PFSK-1 (cell line): ENCODE results near the gene PIK3R5. TPM values are rescaled to one million over a fixed set of nuclear protein-coding genes. Genes with fewer than 3 reads are reported as not detected.

ENCODE experiments used
- FOXP2 ChIP-seq: optimal IDR thresholded peaks from 2 replicates; pipeline ENCODE3; 2011; ENCODE audit warnings: borderline replicate concordance, control low read depth, inconsistent platforms; ENCODE audit not compliant: insufficient read depth; ENCODE audit errors: extremely low read length, extremely low read depth
- POLR2AphosphoS5 ChIP-seq: IDR thresholded peaks from 2 replicates; pipeline ENCODE4 v1.6.1; 2012; ENCODE audit warnings: low read depth, mild to moderate bottlenecking, control low read depth, low read length, moderate library complexity
- SIN3A ChIP-seq: IDR thresholded peaks from 2 replicates; pipeline ENCODE4 v1.6.1; 2012; ENCODE audit warnings: mild to moderate bottlenecking, low read length, moderate library complexity, borderline replicate concordance; ENCODE audit not compliant: insufficient read depth
- TAF1 ChIP-seq: IDR thresholded peaks from 2 replicates; pipeline ENCODE4 v1.6.1; 2012; ENCODE audit warnings: low read length, control low read depth, borderline replicate concordance; ENCODE audit not compliant: insufficient read depth
- polyA plus RNA-seq: library from polyadenylated mRNA; unstranded; fragments of >200 nt; gene quantifications from one replicate; pipeline ENCODE4 v1.2.1, GENCODE V29; 2012; ENCODE audit warnings: low read depth, missing spikeins; ENCODE audit not compliant: insufficient read length
- TF ChIP-seq, protein P1 (sequence below), 2 experiments: IDR thresholded peaks; 2 replicates each; pipeline versions ENCODE4 v1.6.1 to v1.8.0; 2011 to 2012; ENCODE audit warnings: low read depth in 2 of 2, low read length in 2 of 2, control low read depth in 1 of 2, inconsistent platforms in 1 of 2, mild to moderate bottlenecking in 1 of 2, moderate library complexity in 1 of 2; ENCODE audit not compliant: insufficient read depth in 1 of 2

Gene PIK3R5, protein sequence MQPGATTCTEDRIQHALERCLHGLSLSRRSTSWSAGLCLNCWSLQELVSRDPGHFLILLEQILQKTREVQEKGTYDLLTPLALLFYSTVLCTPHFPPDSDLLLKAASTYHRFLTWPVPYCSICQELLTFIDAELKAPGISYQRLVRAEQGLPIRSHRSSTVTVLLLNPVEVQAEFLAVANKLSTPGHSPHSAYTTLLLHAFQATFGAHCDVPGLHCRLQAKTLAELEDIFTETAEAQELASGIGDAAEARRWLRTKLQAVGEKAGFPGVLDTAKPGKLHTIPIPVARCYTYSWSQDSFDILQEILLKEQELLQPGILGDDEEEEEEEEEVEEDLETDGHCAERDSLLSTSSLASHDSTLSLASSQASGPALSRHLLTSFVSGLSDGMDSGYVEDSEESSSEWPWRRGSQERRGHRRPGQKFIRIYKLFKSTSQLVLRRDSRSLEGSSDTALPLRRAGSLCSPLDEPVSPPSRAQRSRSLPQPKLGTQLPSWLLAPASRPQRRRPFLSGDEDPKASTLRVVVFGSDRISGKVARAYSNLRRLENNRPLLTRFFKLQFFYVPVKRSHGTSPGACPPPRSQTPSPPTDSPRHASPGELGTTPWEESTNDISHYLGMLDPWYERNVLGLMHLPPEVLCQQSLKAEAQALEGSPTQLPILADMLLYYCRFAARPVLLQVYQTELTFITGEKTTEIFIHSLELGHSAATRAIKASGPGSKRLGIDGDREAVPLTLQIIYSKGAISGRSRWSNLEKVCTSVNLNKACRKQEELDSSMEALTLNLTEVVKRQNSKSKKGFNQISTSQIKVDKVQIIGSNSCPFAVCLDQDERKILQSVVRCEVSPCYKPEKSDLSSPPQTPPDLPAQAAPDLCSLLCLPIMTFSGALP
- polyA plus RNA-seq = 6.6 TPM

DNA sequence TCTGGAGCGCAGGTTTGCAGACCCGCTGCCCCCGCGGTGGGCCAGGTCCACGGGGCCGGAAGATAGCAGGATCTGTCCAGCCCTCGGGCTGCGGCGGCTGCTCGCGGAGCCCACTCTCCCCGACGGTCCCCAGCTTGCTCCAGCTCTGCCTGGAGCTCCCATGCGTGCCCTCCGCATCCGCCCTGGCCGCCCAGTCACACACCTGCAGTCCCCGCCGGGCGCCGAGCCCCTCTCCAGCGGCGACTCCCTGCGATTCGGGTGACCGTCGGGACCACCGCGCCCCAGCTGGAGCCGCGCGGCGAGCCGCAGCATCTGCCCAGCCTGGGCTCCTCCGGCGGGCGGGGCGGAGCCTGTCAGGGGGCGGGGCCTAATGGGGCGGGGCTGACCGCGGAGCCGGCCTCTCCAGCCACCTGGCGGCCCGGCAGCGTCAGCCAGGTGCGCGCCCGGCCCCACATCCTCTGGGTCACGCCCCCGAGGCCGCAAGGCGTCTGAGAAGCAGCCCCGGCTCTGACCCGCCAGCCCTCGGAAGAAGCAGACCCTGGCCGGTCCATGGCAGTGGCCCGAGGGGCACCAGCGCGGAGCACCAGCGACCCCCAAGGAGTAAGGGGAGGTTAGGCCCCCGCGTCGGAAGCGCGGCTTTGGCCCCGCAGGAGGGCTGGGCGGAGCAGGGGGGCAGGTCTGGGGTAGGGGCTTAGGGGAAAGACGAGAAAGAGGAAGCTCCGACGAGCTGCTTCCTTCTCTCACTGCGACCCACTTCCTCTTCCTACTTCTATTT is at the start of gene PIK3R5:
Gene PIK3R5, minus strand, starts transcription at position 314 of the 775 bp plus-strand sequence. CDS start 54,213 bp downstream, outside the sequence.
- TF ChIP-seq TAF1 (no peak), POLR2AphosphoS5 (no peak), FOXP2 (no peak), SIN3A (no peak)
- TF ChIP-seq, protein P1, sequence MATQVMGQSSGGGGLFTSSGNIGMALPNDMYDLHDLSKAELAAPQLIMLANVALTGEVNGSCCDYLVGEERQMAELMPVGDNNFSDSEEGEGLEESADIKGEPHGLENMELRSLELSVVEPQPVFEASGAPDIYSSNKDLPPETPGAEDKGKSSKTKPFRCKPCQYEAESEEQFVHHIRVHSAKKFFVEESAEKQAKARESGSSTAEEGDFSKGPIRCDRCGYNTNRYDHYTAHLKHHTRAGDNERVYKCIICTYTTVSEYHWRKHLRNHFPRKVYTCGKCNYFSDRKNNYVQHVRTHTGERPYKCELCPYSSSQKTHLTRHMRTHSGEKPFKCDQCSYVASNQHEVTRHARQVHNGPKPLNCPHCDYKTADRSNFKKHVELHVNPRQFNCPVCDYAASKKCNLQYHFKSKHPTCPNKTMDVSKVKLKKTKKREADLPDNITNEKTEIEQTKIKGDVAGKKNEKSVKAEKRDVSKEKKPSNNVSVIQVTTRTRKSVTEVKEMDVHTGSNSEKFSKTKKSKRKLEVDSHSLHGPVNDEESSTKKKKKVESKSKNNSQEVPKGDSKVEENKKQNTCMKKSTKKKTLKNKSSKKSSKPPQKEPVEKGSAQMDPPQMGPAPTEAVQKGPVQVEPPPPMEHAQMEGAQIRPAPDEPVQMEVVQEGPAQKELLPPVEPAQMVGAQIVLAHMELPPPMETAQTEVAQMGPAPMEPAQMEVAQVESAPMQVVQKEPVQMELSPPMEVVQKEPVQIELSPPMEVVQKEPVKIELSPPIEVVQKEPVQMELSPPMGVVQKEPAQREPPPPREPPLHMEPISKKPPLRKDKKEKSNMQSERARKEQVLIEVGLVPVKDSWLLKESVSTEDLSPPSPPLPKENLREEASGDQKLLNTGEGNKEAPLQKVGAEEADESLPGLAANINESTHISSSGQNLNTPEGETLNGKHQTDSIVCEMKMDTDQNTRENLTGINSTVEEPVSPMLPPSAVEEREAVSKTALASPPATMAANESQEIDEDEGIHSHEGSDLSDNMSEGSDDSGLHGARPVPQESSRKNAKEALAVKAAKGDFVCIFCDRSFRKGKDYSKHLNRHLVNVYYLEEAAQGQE (IDR thresholded peaks at IDR 0.05; ENCODE audit: insufficient read depth in 1 of 2, low read depth in 2 of 2, low read length in 2 of 2) = no peak

DNA sequence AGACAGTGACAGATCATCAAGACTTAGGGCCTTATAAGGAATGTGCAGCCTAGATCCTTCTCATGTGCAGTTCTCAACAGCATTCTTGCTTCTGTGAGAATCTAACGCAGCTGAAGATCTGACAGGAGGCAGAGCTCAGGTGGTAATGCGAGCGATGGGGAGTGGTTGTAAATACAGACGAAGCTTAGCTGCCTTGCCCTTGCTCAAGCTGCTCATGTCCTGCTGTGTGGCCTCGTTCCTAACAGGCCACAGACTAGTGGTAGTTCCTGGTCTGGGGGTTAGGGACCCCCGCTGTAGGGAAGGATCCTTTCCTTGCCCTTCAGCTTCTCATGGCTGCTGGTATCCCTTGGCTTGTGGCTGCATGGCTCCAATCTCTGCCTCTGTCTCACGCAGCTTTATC is 45.5 kb upstream of the PIK3R5 start:
- TF ChIP-seq SIN3A (no peak), FOXP2 (no peak)
- TF ChIP-seq, protein P1 (IDR thresholded peaks at IDR 0.05; ENCODE audit: insufficient read depth in 1 of 2, low read depth in 2 of 2, low read length in 2 of 2) = no peak

DNA sequence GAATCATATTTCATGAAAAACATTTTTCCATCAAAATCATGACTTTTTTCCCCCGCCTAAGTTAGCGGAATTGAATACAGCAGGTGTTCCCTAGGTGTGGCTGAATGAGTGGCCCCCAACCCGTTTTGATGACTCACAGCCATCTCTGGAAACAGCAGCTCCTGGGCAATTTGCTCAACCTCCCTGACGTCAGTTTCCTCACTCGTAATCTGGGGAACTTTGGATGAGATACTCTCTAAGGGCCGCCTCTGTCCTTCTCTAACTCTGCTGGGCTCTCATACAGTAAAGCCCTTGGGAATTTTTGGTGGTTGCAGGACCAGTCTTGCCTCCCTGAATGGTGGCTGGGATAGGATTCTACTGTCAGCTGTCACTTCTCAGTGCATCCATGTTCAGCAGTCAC is 44.2 kb upstream of the PIK3R5 start:
- TF ChIP-seq FOXP2 = no peak
- TF ChIP-seq, protein P1 (IDR thresholded peaks at IDR 0.05; ENCODE audit: insufficient read depth in 1 of 2, low read depth in 2 of 2, low read length in 2 of 2) = no peak
- TF ChIP-seq SIN3A = no peak
- no peak for TF ChIP-seq TAF1
- no peak for TF ChIP-seq POLR2AphosphoS5

DNA sequence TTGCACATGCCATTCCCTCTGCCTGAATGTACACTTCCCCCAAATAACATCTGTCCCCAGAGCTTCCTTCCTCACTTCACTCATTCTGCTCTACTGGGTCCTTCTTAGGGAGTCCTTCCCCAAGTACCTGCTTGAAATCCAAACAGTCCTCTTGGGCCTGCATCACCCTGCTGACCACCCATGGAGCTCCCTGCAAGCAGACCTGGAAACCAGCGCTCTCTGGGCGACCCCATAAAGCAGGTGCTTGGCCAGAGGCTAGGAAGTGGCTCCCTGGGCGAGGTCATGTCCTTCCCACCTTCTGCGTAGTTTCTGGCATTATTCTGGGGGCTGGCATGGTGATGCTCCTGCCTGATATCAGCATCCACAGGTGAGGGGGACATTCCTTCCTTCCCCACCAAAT is 43.6 kb upstream of the PIK3R5 start:
- no peak for TF ChIP-seq TAF1
- TF ChIP-seq POLR2AphosphoS5 = no peak
- TF ChIP-seq FOXP2 = no peak
- TF ChIP-seq, protein P1 (IDR thresholded peaks at IDR 0.05; ENCODE audit: insufficient read depth in 1 of 2, low read depth in 2 of 2, low read length in 2 of 2) = no peak
- TF ChIP-seq SIN3A = no peak
